Adipocyte (in vitro differentiated cells): ENCODE measurements around the gene ARL3.
"Not testable (repeated sequence)": the region's sequence is repeated elsewhere in the genome, so short reads cannot be mapped to it uniquely, and the experiment has no call there.

Experiments used
- DNase-seq: peaks from one replicate; pipeline ENCODE4 v3.0.0-alpha.2; 2015; ENCODE audit warnings: low read depth
- H3K27me3 ChIP-seq: replicated peaks from 2 replicates; pipeline ENCODE4 v1.7.0; 2013; ENCODE audit warnings: mild to moderate bottlenecking, low read length, moderate library complexity; ENCODE audit not compliant: control insufficient read depth, insufficient read depth
- H3K36me3 ChIP-seq: 2 replicates; pipeline ENCODE4 v1.7.0; 2013; ENCODE audit warnings: low read length, mild to moderate bottlenecking, moderate library complexity; ENCODE audit not compliant: control insufficient read depth, insufficient read depth, severe bottlenecking
- H3K4me1 ChIP-seq: 2 replicates; pipeline ENCODE4 v1.7.0; 2013; ENCODE audit warnings: mild to moderate bottlenecking, low read length, moderate library complexity; ENCODE audit not compliant: control insufficient read depth, insufficient read depth
- H3K4me3 ChIP-seq: 2 replicates; pipeline ENCODE4 v1.7.0; 2013; ENCODE audit warnings: mild to moderate bottlenecking, low read length, moderate library complexity
- H3K9ac ChIP-seq: 2 replicates; pipeline ENCODE4 v1.7.0; 2013; ENCODE audit warnings: mild to moderate bottlenecking, low read length, moderate library complexity
- H3K9me3 ChIP-seq: 2 replicates; pipeline ENCODE4 v1.7.0; 2013; ENCODE audit warnings: mild to moderate bottlenecking, low read length, moderate library complexity; ENCODE audit not compliant: control insufficient read depth

The ARL3 gene

GRCh38 chr10:102698894-102699293 is 15.3 kb downstream of the ARL3 start:
- Histone ChIP-seq H3K27me3 (no peaks in the 10 kb centered on the region), H3K9me3 (no peaks in the 10 kb centered on the region), H3K9ac (no peak overlapping the region), H3K4me3 (no peak overlapping the region), H3K36me3 (peaks cover 13% of the 10 kb centered on the region), H3K4me1 (no peaks in the 10 kb centered on the region)
- DNase-seq: no peak

GRCh38 chr10:102696736-102697135 is 17.5 kb downstream of the ARL3 start:
- Histone ChIP-seq H3K9me3 (no peaks in the 10 kb centered on the region), H3K9ac (no peak overlapping the region), H3K27me3 (no peaks in the 10 kb centered on the region), H3K36me3 (peaks cover 13% of the 10 kb centered on the region), H3K4me1 (peaks cover 4% of the 10 kb centered on the region), H3K4me3 (no peak overlapping the region)
- no peak for DNase-seq

DNA sequence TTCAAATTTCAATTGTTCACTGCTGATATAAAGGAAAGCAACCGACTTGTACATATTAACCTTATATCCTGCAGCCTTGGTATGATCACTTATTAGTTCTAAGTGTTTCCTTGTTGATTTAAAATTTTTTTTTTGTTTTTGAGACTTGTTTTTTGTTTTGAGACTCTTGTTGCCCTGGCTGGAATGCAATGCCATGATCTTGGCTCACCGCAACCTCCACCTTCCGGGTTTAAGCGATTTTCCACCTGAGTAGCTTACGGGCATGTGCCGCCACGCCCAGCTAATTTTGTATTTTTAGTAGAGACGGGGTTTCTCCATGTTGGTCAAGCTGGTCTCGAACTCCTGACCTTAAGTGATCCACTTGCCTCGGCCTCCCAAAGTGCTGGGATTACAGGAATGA is 18.8 kb downstream of the ARL3 start:
- H3K36me3 ChIP-seq: peaks cover 13% of the 10 kb centered on the region
- DNase-seq: not testable (repeated sequence)

DNA sequence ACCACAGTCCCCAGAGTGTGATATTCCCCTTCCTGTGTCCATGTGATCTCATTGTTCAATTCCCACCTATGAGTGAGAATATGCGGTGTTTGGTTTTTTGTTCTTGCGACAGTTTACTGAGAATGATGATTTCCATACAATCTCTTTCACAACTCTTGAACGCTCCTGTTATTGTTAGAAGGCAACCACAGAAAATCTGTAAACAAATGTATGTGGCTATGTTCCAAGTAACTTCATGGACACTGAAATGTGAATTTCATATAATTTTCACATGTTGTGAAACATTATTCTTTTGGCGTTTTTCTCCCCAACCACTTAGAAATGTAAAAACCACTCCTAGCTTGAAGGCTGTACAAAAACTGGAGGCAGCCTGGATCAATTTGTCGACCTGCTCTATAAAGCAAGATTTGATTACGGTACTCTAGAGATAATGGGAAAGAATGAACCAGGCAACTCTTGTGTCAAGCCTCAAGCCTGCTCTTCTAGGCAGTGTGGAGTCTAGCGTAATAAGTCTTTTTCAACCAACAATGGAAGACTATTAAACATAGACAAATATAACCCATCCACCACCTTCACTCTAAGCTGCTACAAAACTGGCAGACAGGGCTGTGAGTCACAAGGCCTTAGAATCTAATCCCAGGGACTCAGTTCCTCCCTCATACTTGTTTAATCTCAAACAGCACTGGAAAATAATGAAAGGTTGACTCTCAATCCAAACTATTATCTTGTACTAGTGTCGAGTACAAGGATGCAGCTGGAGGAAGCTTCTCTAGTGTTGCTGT is 22.7 kb downstream of the ARL3 start:
- H3K4me3 ChIP-seq: no peak overlapping the region
- H3K27me3 ChIP-seq: no peaks in the 10 kb centered on the region
- no peak overlapping the region for H3K9ac ChIP-seq
- peaks cover under 1% of the 10 kb centered on the region for H3K36me3 ChIP-seq
- DNase-seq: peak; percentile 82
- H3K4me1 ChIP-seq: peaks cover 8% of the 10 kb centered on the region
- H3K9me3 ChIP-seq: no peaks in the 10 kb centered on the region

More for the DNA sequence above, 18.8 kb downstream of the ARL3 start:
- not testable (repeated sequence) for H3K9me3 ChIP-seq, H3K27me3 ChIP-seq, H3K4me1 ChIP-seq, H3K4me3 ChIP-seq, H3K9ac ChIP-seq

DNA sequence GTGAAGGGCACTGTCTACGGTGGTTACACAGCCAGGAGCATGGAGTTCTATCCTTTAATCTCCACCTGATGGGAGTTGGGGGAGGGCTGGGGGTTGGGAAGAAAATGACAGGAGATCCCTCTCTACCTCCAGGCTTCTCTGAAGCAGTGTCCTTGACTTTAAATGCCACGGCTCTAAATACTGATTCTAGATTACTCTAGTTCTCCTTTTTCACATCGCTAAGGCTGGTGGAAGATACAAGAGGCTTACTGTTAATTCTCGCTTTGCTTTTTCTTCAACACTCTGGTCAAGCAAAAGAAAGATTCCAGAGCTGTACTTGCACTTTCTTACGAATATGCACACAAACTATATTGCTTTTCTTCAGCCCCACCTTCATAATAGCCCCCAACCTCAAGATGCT is 30.5 kb downstream of the ARL3 start:
- Histone ChIP-seq H3K4me1 (peaks cover 4% of the 10 kb centered on the region), H3K4me3 (no peak overlapping the region), H3K9me3 (no peaks in the 10 kb centered on the region), H3K9ac (no peak overlapping the region), H3K36me3 (peaks cover 7% of the 10 kb centered on the region), H3K27me3 (no peaks in the 10 kb centered on the region)
- DNase-seq: no peak

GRCh38 chr10:102682981-102683380 is 31.2 kb downstream of the ARL3 start:
- H3K9ac ChIP-seq: no peak overlapping the region
- no peaks in the 10 kb centered on the region for H3K9me3 ChIP-seq
- H3K4me3 ChIP-seq: no peak overlapping the region
- H3K4me1 ChIP-seq: peaks cover 4% of the 10 kb centered on the region
- H3K27me3 ChIP-seq: no peaks in the 10 kb centered on the region
- no peak for DNase-seq
- peaks cover 7% of the 10 kb centered on the region for H3K36me3 ChIP-seq

GRCh38 chr10:102682416-102682815 is 31.8 kb downstream of the ARL3 start:
- peaks cover 7% of the 10 kb centered on the region for H3K36me3 ChIP-seq
- H3K9ac ChIP-seq: no peak overlapping the region
- H3K27me3 ChIP-seq: no peaks in the 10 kb centered on the region
- no peak overlapping the region for H3K4me3 ChIP-seq
- no peaks in the 10 kb centered on the region for H3K9me3 ChIP-seq
- H3K4me1 ChIP-seq: peaks cover 4% of the 10 kb centered on the region
- no peak for DNase-seq

DNA sequence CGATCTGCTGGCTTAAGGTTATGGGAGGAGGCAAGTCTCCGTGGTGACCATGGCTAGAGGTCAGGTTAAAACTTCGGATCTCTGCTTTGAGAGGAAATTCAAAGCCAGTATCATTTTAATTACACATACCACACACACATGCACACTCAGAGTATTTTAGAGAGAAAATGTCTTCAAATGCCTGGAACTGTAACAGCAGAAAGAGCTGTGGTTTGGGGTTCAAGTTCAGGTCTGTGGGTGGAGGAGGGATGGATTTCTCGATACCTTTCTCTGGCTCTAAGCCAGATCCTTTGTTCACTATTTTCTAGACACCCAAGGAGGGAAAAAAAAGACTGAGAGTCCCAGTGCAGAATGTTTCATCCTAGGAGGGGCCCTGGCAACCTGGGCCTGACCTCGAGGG is 32.5 kb downstream of the ARL3 start:
- no peaks in the 10 kb centered on the region for H3K27me3 ChIP-seq
- H3K9ac ChIP-seq: no peak overlapping the region
- H3K4me3 ChIP-seq: no peak overlapping the region
- DNase-seq: no peak
- H3K9me3 ChIP-seq: no peaks in the 10 kb centered on the region
- H3K4me1 ChIP-seq: peaks cover 5% of the 10 kb centered on the region
- H3K36me3 ChIP-seq: peaks cover 7% of the 10 kb centered on the region

DNA sequence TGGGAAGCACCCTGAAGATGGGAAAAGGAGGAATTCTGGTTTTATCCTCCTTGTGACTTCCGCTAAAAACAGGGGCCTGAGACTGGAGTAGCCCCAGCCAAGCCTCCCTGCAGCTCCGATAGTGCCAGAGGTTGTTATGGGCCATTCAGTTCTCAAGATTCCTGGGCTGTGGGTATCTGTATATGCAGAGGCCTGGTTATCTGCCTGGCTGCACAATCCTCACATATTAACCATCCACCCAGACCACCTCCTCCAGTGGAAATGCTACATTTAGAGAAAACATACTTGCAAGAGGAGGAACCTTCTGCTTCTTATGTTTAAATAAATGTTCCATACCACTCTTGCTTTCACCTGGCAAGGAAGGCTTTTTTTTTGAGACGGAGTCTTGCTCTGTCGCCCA is 34.6 kb downstream of the ARL3 start:
- H3K4me1 ChIP-seq: peaks cover 20% of the 10 kb centered on the region
- H3K4me3 ChIP-seq: no peak overlapping the region
- no peaks in the 10 kb centered on the region for H3K36me3 ChIP-seq
- no peak for DNase-seq
- no peaks in the 10 kb centered on the region for H3K9me3 ChIP-seq
- no peak overlapping the region for H3K9ac ChIP-seq
- no peaks in the 10 kb centered on the region for H3K27me3 ChIP-seq

GRCh38 chr10:102678842-102679289 is 35.3 kb downstream of the ARL3 start:
- Histone ChIP-seq H3K9me3 (no peaks in the 10 kb centered on the region), H3K4me3 (no peak overlapping the region), H3K36me3 (no peaks in the 10 kb centered on the region), H3K9ac (no peak overlapping the region), H3K4me1 (peaks cover 27% of the 10 kb centered on the region), H3K27me3 (no peaks in the 10 kb centered on the region)
- peak; percentile 67 for DNase-seq

- H3K27me3 ChIP-seq: no peaks in the 10 kb centered on the region
- peaks cover 33% of the 10 kb centered on the region for H3K4me1 ChIP-seq
- no peaks in the 10 kb centered on the region for H3K36me3 ChIP-seq
- H3K4me3 ChIP-seq: no peak overlapping the region
- no peak overlapping the region for H3K9ac ChIP-seq
- DNase-seq: no peak
- no peaks in the 10 kb centered on the region for H3K9me3 ChIP-seq
Measured at GRCh38 chr10:102678068-102678400, 36.2 kb downstream of the ARL3 start.
